ENCODE measurements around the gene NAA50. TPM values are rescaled to one million over a fixed set of nuclear protein-coding genes. Genes with fewer than 3 reads are reported as not detected.

The NAA50 gene
- total and polyA plus RNA-seq, 2 of the 13 experiments (the other 11 are each of a cell fraction or from before 2014, with no cell fraction given) = 30.2 to 233 TPM

- POLR2A ChIA-PET = interaction anchor here (1.3 kb wide), 1 partner anchor 24 kb away, joined by 3 read pairs; no protein-coding TSS in a partner anchor
- TSS peak; percentile 14 for BruUV-seq (replicated peaks)
- H3K9me3 ChIP-seq (ENCODE audit: low read length) = no peaks in the 10 kb centered on the region
- H4K20me1 ChIP-seq (ENCODE audit: insufficient read depth, low read length) = no peaks in the 10 kb centered on the region
- in situ Hi-C loops (cut with HindIII; ENCODE audit: extremely low pct_ligation_motif_present, low pct_unique_long_range_greater_than_20kb) (no loop called here), intact Hi-C loops (cut with micrococcal nuclease; ENCODE audit: unreplicated experiment) (no loop called here)
- H3K79me2 ChIP-seq (ENCODE audit: insufficient read depth, low read length) = peaks cover 3% of the 10 kb centered on the region
- CTCF ChIA-PET (ENCODE audit: low intra/inter-chr PET ratio, low total read pairs) = interaction anchor here (0.6 kb wide), 1 partner anchor 33 kb away, joined by 3 read pairs; no protein-coding TSS in a partner anchor
- H2AFZ ChIP-seq (ENCODE audit: low read length) = no peak overlapping the region
- no peak overlapping the region for H3K9ac ChIP-seq (ENCODE audit: insufficient read depth, low read depth, low read length)
- ATAC-seq = peak; percentile 77
- no peak overlapping the region for H3K4me3 ChIP-seq (replicated peaks in 1 of 3; ENCODE audit: insufficient read depth in 1 of 3, low read depth in 2 of 3, low read length in 3 of 3)
- H3K4me2 ChIP-seq (ENCODE audit: low read depth, low read length) = no peak overlapping the region
- H3K27me3 ChIP-seq (ENCODE audit: control insufficient read depth in 1 of 2, insufficient read depth in 2 of 2, low read length in 2 of 2) = no peaks in the 10 kb centered on the region
- FAIRE-seq = no peak
- 0 out of 5 replicates have a peak, but pooled peaks cover 0 to 3% of the 10 kb centered on the region in 2 experiments for H3K36me3 ChIP-seq (replicated peaks in 1 of 2; ENCODE audit: control insufficient read depth in 1 of 2, insufficient read depth in 2 of 2, low read length in 2 of 2)
- peaks cover 15% of the 10 kb centered on the region for H3K4me1 ChIP-seq (ENCODE audit: insufficient read depth, low read length)
- TF ChIP-seq FOSL2 (CRISPR knock-in tag; IDR thresholded peaks at IDR 0.05) (peak; percentile 84), ZBED4 (CRISPR knock-in tag; IDR thresholded peaks at IDR 0.05; ENCODE audit: borderline replicate concordance) (no peak)
- DNase-seq (ENCODE audit: low spot score) = peak; percentile 13
- H3K27ac ChIP-seq (ENCODE audit: extremely low read length, insufficient read depth, low read length) = no peak overlapping the region
These were observed 23.5 kb upstream of the NAA50 start for GRCh38 chr3:113769551-113769950.

- ChIA-PET CTCF (ENCODE audit: low intra/inter-chr PET ratio, low total read pairs) (no interaction called here), POLR2A (interaction anchor here (0.8 to 1.2 kb wide), 2 partner anchors 18 to 68 kb away, joined by 3 read pairs; partner anchors contain the start of genes ATP6V1A and USF3)
- WGBS (ENCODE audit: low lambda C conversion rate) = 86% methylated on average over 2 of the region's 2 CpGs
- Histone ChIP-seq H3K79me2 (ENCODE audit: insufficient read depth, low read length) (peaks cover 2% of the 10 kb centered on the region), H3K9ac (ENCODE audit: insufficient read depth, low read depth, low read length) (no peak overlapping the region), H3K27ac (ENCODE audit: extremely low read length, insufficient read depth, low read length) (no peak overlapping the region), H3K4me1 (ENCODE audit: insufficient read depth, low read length) (peaks cover 7% of the 10 kb centered on the region), H3K4me3 (replicated peaks in 1 of 3; ENCODE audit: insufficient read depth in 1 of 3, low read depth in 2 of 3, low read length in 3 of 3) (no peak overlapping the region), H3K4me2 (ENCODE audit: low read depth, low read length) (no peak overlapping the region), H2AFZ (ENCODE audit: low read length) (no peak overlapping the region), H3K9me3 (ENCODE audit: low read length) (no peaks in the 10 kb centered on the region), H4K20me1 (ENCODE audit: insufficient read depth, low read length) (no peaks in the 10 kb centered on the region), H3K36me3 (replicated peaks in 1 of 2; ENCODE audit: control insufficient read depth in 1 of 2, insufficient read depth in 2 of 2, low read length in 2 of 2) (0 out of 5 replicates have a peak, but pooled peaks cover 0 to 3% of the 10 kb centered on the region in 2 experiments), H3K27me3 (ENCODE audit: control insufficient read depth in 1 of 2, insufficient read depth in 2 of 2, low read length in 2 of 2) (no peaks in the 10 kb centered on the region)
- TF ChIP-seq ATF4 (CRISPR knock-in tag; IDR thresholded peaks at IDR 0.05) (peak in 1 of 2 experiments; percentile 51; a peak in 2 of 4 replicates), SMYD3 (CRISPR knock-in tag; IDR thresholded peaks at IDR 0.05) (no peak)
- DNase-seq (ENCODE audit: low spot score) = no peak
- in situ Hi-C loops (cut with HindIII; ENCODE audit: extremely low pct_ligation_motif_present, low pct_unique_long_range_greater_than_20kb) (no loop called here), intact Hi-C loops (cut with micrococcal nuclease; ENCODE audit: unreplicated experiment) (no loop called here)
- no peak for FAIRE-seq
- ATAC-seq = no peak
- no TSS peak for BruUV-seq (replicated peaks)
These were observed 18.6 kb upstream of the NAA50 start for GRCh38 chr3:113764698-113765097.

Measured in HepG2 (cell line).